ENCODE data around the gene TJP1. TPM values are rescaled to one million over a fixed set of nuclear protein-coding genes. Genes with fewer than 3 reads are reported as not detected.

The TJP1 gene
- total RNA-seq, 4 donors from 2014 or later: 88.0 to 165 (median 93.9) TPM

- TF ChIP-seq CTCF (IDR thresholded peaks at IDR 0.05): no peak
- DNase-seq (ENCODE audit: low spot score) (no peak), ATAC-seq (ENCODE audit: low FRiP score) (no peak)
Measured at GRCh38 chr15:29813009-29813408, 9.3 kb downstream of the TJP1 start.

- TF ChIP-seq CTCF (IDR thresholded peaks at IDR 0.05): no peak
- ATAC-seq (ENCODE audit: low FRiP score) (peak; percentile 62), DNase-seq (ENCODE audit: low spot score) (no peak)
Measured at GRCh38 chr15:29812384-29812694, 9.9 kb downstream of the TJP1 start.

GRCh38 chr15:29811691-29812383 lies 10.4 kb downstream of the TJP1 start:
- no peak for TF ChIP-seq CTCF (IDR thresholded peaks at IDR 0.05)
- ATAC-seq (ENCODE audit: low FRiP score) (no peak), DNase-seq (ENCODE audit: low spot score) (no peak)

GRCh38 chr15:29805708-29806104 lies 16.6 kb downstream of the TJP1 start:
- ATAC-seq (ENCODE audit: low FRiP score) (no peak), DNase-seq (ENCODE audit: low spot score) (no peak)
- TF ChIP-seq CTCF (IDR thresholded peaks at IDR 0.05): no peak

GRCh38 chr15:29805043-29805707 lies 17.1 kb downstream of the TJP1 start:
- peak; percentile 57 for ATAC-seq (ENCODE audit: low FRiP score)
- no peak for TF ChIP-seq CTCF (IDR thresholded peaks at IDR 0.05)
- no peak for DNase-seq (ENCODE audit: low spot score)

GRCh38 chr15:29802411-29802810 lies 19.9 kb downstream of the TJP1 start:
- no peak for ATAC-seq (ENCODE audit: low FRiP score)
- DNase-seq (ENCODE audit: low spot score): no peak
- no peak for TF ChIP-seq CTCF (IDR thresholded peaks at IDR 0.05)
